Esophagus (tissue), 2 donors: ENCODE measurements around the gene LGMN. TPM values are rescaled to one million over a fixed set of nuclear protein-coding genes. Genes with fewer than 3 reads are reported as not detected.
"Not testable (repeated sequence)": the region's sequence is repeated elsewhere in the genome, so short reads cannot be mapped to it uniquely, and the experiment has no call there.

Experiments
- H3K27ac ChIP-seq, 2 donors: one replicate each; pipeline ENCODE4 v1.5.1; 2013; ENCODE audit warnings: low read depth in 2 of 2, mild to moderate bottlenecking in 2 of 2, inconsistent platforms in 1 of 2, low read length in 1 of 2, moderate library complexity in 1 of 2
- H3K27me3 ChIP-seq, 2 donors: one replicate each; pipeline ENCODE4 v1.6.1; 2013; ENCODE audit warnings: low read length in 2 of 2, control low read depth in 1 of 2, mild to moderate bottlenecking in 1 of 2; ENCODE audit not compliant: insufficient read depth in 2 of 2, control insufficient read depth in 1 of 2
- H3K36me3 ChIP-seq, 2 donors: one replicate each; pipeline ENCODE4 v1.6.1; 2013; ENCODE audit warnings: low read length in 1 of 2; ENCODE audit not compliant: control insufficient read depth in 2 of 2, insufficient read depth in 2 of 2
- H3K4me1 ChIP-seq, 2 donors: one replicate each; pipeline ENCODE4 v1.6.1; 2013; ENCODE audit warnings: low read length in 1 of 2; ENCODE audit not compliant: control insufficient read depth in 2 of 2, insufficient read depth in 2 of 2
- H3K4me3 ChIP-seq, 2 donors: one replicate each; pipeline ENCODE4 v1.5.1; 2013; ENCODE audit warnings: low read length in 2 of 2, mild to moderate bottlenecking in 2 of 2, low read depth in 1 of 2, moderate library complexity in 1 of 2
- H3K9me3 ChIP-seq, 2 donors: one replicate each; pipeline ENCODE4 v1.6.1; 2013; ENCODE audit warnings: mild to moderate bottlenecking in 2 of 2, low read depth in 1 of 2, low read length in 1 of 2, moderate library complexity in 1 of 2; ENCODE audit not compliant: control insufficient read depth in 2 of 2, insufficient read depth in 1 of 2
- WGBS, 2 donors: extraction: QIAGEN DNeasy Blood & Tissue Kit; methylation state at CpG; one replicate each; pipeline ENCODE4 v1.1.7; 2013; 5-methylcytosine and 5-hydroxymethylcytosine counted together
- polyA plus RNA-seq, 2 donors: library from polyadenylated mRNA; stranded (reverse); fragments of 200-250 nt; gene quantifications; one replicate each; pipeline ENCODE4 v1.2.3, GENCODE V29; 2013
- donor health status: healthy with polysubstance abuse.
- donor health status: Bipolar disorder and iron deficiency.

LGMN gene
- polyA plus RNA-seq, 2 donors, result 39.0 to 49.9 TPM

DNA sequence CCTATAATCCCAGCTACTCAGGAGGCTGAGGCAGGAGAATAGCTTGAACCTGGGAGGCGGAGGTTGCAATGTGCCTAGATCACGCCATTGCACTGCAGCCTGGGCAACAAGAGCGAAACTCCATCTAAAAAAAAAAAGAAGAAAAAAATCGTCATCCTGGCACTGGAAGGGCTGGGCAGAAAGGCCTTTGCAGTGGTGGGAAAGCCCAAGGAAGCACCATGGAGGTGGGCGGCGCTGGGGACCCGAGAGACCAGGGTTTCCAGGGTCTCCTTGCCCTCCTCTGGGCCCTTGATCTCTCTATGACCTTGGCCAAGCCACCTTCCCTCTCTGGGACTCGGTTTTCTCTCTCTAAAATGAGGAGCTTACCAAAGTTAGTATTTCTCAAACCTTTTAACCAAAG, 65.4 kb downstream of the LGMN start:
- WGBS, 2 donors, result 92% methylated on average over 8 of the region's 8 CpGs
- H3K4me1 ChIP-seq, result peaks cover 4 to 8% of the 10 kb centered on the region in 2 donors

DNA sequence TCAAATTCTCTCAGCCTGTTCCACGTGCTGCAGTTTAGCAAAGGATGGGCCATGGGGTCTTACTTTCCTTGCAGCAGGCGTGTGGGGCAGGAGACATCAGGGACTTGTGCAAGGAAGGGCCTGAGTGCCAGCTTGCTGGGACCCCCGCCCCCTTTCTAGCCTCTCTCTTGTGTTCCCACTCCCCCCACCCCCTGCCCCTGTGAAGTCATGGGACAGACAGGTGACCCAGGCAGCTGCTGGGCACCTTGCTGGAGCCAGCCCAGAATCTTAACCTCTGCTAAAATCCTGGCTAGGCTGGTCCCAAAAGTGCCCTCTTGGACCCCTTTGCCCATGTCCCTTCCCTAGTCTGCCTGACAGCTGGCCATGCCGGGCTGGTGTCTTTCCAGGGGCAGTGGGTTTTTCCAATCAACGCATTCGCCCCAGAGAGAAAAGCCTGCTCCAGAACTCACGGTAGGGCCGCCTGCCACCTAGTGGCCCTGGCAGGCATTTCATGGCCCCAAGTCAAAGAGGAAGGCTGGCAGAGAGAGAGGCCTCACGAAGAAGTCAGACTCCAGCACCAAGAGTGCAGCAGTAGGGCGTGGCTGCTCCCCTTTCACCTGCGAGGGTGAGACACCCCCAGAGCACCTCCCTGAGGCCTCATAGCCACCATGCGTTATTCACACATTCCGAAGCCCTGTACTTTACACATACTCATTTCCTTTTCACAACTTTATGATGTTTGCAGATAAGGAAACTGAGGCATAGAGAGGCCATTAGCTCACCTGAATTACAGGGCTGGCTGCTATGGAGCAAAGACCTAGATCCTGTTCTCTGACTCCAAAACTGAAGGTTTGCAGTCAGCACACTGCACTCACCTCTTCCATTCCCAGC, 67.4 kb downstream of the LGMN start:
- Histone ChIP-seq H3K36me3 (peaks cover 3 to 5% of the 10 kb centered on the region in 2 donors), H3K27ac (no peak overlapping the region)

More for the DNA sequence above, 65.4 kb downstream of the LGMN start:
- Histone ChIP-seq H3K4me3 (no peak overlapping the region), H3K36me3 (peaks cover 3 to 5% of the 10 kb centered on the region in 2 donors), H3K27me3 (no peaks in the 10 kb centered on the region), H3K27ac (no peak overlapping the region), H3K9me3 (no peaks in the 10 kb centered on the region)

DNA sequence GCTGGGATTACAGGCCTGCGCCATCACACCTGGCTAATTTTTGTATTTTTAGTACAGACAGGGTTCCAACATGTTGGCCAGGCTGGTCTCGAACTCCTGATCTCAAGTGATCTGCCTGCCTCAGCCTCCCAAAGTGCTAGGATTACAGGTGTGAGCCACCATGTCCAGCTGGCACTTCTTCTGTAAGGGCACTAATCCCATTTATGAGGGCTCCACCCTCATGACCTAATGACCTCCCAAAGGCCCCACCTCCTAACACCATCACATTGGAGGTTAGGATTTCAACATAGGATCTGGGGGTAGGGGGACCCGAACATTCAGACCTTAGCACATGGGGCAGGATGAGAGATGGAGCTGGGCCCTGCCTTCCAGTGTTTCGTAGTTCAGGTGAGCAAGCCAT, 68.1 kb downstream of the LGMN start:
- not testable (repeated sequence) for H3K4me1 ChIP-seq, H3K27ac ChIP-seq, H3K9me3 ChIP-seq, H3K27me3 ChIP-seq, H3K36me3 ChIP-seq, H3K4me3 ChIP-seq
- WGBS, 2 donors, result 84 to 87% methylated on average over 4 of the region's 4 CpGs

More for the DNA sequence above, 67.4 kb downstream of the LGMN start:
- no peak overlapping the region for H3K4me3 ChIP-seq
- peaks cover 0 to 2% of the 10 kb centered on the region in 2 donors for H3K9me3 ChIP-seq
- WGBS, 2 donors, result 34 to 37% methylated on average over 13 of the region's 13 CpGs
- no peaks in the 10 kb centered on the region for H3K27me3 ChIP-seq
- no peaks in the 10 kb centered on the region for H3K4me1 ChIP-seq

DNA sequence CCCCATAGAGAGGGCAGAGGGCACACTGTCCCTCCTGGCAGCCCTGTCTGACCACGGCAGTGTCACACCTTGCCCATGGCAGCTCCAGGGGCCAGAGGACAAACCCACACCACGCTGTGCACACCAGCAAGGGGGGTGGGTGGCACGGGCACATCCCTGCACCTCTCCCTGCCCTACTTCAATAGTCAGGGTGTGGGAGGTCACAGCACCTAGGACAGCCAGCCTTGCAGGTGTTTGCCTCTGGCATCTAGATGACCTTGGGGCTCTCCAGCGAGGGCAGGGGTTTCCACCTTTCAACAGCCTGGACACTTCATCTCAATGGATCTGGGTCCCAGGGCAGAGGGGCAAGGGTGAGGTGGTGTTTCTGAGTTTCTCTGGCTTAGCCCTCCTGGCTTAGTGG, 69.2 kb downstream of the LGMN start:
- Histone ChIP-seq H3K27ac (no peak overlapping the region), H3K4me1 (no peaks in the 10 kb centered on the region), H3K36me3 (peaks cover 2 to 3% of the 10 kb centered on the region in 2 donors), H3K27me3 (no peaks in the 10 kb centered on the region), H3K4me3 (no peak overlapping the region), H3K9me3 (peaks cover 0 to 2% of the 10 kb centered on the region in 2 donors)
- 89 to 96% methylated on average over 4 of the region's 4 CpGs for WGBS, 2 donors

DNA sequence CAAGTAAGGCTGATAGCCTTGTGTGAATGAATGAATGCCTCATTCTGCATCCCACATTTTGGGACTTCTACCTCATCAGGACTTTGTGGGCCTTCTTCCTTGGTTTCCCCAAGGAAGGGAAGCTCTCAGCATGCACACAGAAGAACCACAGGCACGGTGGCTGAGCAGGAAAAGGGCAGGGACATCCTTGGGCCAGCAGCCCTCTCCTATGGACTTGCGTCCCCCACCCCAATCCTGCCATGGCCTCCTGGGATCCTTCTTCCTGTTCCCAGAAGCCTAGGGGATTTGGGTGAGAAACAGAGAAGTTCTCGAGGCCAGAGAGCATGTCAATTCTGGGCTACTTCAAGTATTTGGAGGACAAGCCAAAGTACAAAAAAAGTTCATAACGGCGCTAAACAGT, 69.7 kb downstream of the LGMN start:
- no peak overlapping the region for H3K27ac ChIP-seq
- 83 to 94% methylated on average over 5 of the region's 5 CpGs for whole genome bisulfite sequencing, 2 donors
- no peak overlapping the region for H3K4me3 ChIP-seq
- peaks cover 0 to 2% of the 10 kb centered on the region in 2 donors for H3K9me3 ChIP-seq
- peaks cover 2 to 3% of the 10 kb centered on the region in 2 donors for H3K36me3 ChIP-seq
- H3K4me1 ChIP-seq, result no peaks in the 10 kb centered on the region
- no peaks in the 10 kb centered on the region for H3K27me3 ChIP-seq

DNA sequence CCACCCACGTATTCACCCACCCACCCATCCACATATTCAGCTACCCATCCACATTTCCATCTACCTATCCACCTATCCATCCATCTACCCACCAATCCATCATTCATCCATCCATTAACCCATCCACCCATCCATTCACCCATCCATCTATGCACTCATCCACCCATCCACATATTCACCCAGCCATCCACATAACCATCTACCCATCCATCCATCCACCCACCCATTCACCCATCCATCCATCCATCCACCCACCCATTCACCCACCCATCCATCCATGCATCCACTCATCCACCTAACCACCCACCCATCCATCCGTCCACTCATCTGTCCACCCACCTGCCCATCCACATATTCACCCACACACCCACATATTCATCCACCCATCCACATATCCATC, 70.5 kb downstream of the LGMN start:
- Histone ChIP-seq H3K9me3 (peaks cover 0 to 2% of the 10 kb centered on the region in 2 donors), H3K4me3 (no peak overlapping the region), H3K4me1 (no peaks in the 10 kb centered on the region), H3K27me3 (no peaks in the 10 kb centered on the region), H3K27ac (no peak overlapping the region), H3K36me3 (peaks cover 2 to 3% of the 10 kb centered on the region in 2 donors)
- whole genome bisulfite sequencing, 2 donors, result 87 to 96% methylated on average over 2 of the region's 2 CpGs

DNA sequence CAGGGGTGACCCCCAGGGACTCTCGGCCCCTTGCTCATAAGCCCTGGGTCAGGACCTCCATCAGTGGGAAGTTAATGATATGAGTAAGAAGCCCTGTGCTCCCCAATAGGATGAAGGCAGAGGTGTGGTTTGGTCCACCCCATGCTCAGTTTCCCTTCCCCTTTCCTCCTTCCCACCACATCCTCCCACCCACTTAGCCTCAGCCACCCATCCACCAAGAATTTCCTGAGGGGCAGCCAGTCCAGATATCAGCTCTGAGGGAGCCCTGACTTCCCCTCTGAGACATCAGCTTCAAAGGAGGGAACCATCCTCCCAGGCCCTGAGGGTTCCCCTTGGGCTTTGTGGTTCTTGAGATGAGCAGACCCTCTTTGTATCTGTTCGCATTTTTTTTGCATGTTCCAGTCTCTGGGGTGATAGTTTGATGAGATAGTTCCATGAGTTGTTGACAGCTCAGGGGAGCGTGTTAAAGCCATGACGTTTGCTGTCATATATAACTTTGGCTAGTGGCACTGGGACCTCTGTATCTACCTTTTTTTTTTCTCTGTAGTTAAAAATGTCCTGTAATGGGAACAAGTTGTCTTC, 71.2 kb downstream of the LGMN start:
- H3K4me1 ChIP-seq, result no peaks in the 10 kb centered on the region
- WGBS, 2 donors, result 81% methylated on average over 4 of the region's 4 CpGs
- peaks cover 2 to 3% of the 10 kb centered on the region in 2 donors for H3K36me3 ChIP-seq
- H3K4me3 ChIP-seq, result no peak overlapping the region
- H3K27me3 ChIP-seq, result no peaks in the 10 kb centered on the region
- H3K27ac ChIP-seq, result no peak overlapping the region
- peaks cover 0 to 2% of the 10 kb centered on the region in 2 donors for H3K9me3 ChIP-seq

DNA sequence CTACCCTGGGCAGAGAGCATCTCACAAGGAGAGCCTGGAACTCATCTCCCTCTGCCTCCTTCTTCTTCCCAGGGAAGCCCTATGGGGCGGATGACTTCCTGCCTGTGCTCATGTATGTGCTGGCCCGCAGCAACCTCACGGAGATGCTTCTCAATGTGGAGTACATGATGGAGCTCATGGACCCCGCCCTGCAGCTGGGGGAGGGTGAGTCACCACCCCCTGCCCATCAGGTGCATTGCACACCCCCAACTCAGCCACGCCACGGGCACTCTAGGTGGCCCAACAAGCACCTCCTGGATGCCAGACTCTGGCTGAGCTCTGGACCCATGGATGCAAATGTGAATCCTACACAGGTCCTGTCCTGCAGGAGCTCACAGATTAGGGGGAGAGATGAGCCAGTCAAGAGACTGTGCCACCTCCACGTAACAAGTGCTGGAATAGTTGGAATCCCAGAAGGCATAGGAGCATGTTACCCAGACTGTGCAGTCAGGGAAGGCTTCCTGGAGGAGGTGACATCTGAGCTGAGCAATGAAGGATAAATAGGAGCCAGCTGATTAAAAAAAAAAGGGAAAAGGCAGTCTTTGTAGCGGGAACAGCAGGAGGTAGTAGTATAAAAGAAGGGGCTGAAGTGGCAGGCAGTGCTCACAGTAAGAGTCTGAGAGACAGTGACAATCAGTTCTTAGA, 71.9 kb downstream of the LGMN start:
- Histone ChIP-seq H3K9me3 (peaks cover 0 to 2% of the 10 kb centered on the region in 2 donors), H3K36me3 (peaks cover 2 to 3% of the 10 kb centered on the region in 2 donors), H3K4me1 (no peaks in the 10 kb centered on the region), H3K27me3 (no peaks in the 10 kb centered on the region), H3K4me3 (no peak overlapping the region), H3K27ac (no peak overlapping the region)
- WGBS, 2 donors, result 86 to 91% methylated on average over 8 of the region's 8 CpGs

DNA sequence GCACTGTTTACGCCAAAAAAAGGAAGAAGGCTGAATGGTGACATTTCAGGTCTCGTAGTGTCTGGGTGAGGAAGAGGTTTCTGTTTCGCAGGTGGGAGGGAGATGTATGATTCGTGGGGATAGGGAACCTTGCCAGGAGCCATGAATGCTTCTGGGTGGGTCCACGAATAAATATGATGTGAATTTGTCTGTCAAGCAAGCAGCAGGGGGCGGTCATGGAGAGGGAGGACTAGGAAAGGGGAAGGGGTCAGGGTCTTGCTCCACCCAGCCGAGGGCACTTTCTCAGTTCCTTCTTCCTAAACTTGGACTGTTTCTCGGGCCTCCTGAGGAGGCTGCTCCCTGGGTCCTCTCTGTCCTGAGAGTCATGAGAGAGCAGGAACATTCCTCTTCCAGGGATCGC, 72.5 kb downstream of the LGMN start:
- Histone ChIP-seq H3K36me3 (peaks cover 2 to 3% of the 10 kb centered on the region in 2 donors), H3K4me1 (no peaks in the 10 kb centered on the region), H3K9me3 (peaks cover 0 to 2% of the 10 kb centered on the region in 2 donors), H3K27ac (no peak overlapping the region), H3K27me3 (no peaks in the 10 kb centered on the region), H3K4me3 (no peak overlapping the region)
- WGBS, 2 donors, result 73 to 78% methylated on average over 9 of the region's 9 CpGs
